ENCODE data around the gene STX10. TPM values are rescaled to one million over a fixed set of nuclear protein-coding genes. Genes with fewer than 3 reads are reported as not detected.

STX10 gene
- total and polyA plus RNA-seq, 9 of the 15 experiments (the other 6 are each of a cell fraction or from before 2014, with no cell fraction given), result 0.51 to 66.3 (median 31.0) TPM

DNA sequence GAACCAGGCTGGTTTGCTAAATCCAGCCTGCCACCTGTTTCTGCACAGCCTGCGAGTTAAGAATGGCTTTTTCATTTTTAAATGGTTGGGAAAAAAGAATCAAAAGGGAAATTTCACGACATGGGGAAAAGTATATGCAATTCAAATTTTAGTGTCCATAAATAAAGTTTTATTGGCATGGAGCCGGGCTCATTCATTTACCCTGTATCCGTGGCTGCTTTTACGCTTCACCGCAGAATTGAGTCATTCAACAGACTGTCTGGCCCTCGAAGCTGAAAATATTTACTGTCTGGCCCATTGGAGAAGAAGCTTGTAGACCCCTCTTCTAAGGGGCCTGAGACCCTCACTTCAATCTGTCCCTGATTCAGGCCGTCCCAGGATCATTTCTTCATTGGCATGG, 26.2 kb upstream of the STX10 start:
- no peak overlapping the region for H3K4me2 ChIP-seq (ENCODE audit: insufficient read depth, low read length)
- no peak overlapping the region for H3K4me3 ChIP-seq
- WGBS (ENCODE audit: insufficient coverage, low coverage, missing lambda C conversion rate), result 50% methylated on average over 8 of the region's 8 CpGs
- H3K9ac ChIP-seq (ENCODE audit: insufficient read depth in 1 of 2, low read depth in 2 of 2, low read length in 2 of 2), result no peak overlapping the region
- BruUV-seq (replicated peaks), result no TSS peak
- H2AFZ ChIP-seq (ENCODE audit: low read depth, low read length), result no peak overlapping the region
- FAIRE-seq, result no peak
- ATAC-seq, result no peak
- no peak overlapping the region for H3K27ac ChIP-seq (ENCODE audit: extremely low read depth, low read depth, low read length)
- no peaks in the 10 kb centered on the region for H3K9me1 ChIP-seq (ENCODE audit: control insufficient read depth, insufficient read depth, low read length)
- ChIA-PET CTCF (ENCODE audit: low intra/inter-chr PET ratio) (no interaction called here), POLR2A (interaction anchor here (0.9 to 2.1 kb wide), 3 partner anchors 11 to 21 kb away, joined by 3 to 8 read pairs (median 3); no protein-coding TSS in a partner anchor)
- no peak for TF ChIP-seq SETDB1 (IDR thresholded peaks at IDR 0.05; ENCODE audit: low read length)
- TF ChIP-seq, protein P1, sequence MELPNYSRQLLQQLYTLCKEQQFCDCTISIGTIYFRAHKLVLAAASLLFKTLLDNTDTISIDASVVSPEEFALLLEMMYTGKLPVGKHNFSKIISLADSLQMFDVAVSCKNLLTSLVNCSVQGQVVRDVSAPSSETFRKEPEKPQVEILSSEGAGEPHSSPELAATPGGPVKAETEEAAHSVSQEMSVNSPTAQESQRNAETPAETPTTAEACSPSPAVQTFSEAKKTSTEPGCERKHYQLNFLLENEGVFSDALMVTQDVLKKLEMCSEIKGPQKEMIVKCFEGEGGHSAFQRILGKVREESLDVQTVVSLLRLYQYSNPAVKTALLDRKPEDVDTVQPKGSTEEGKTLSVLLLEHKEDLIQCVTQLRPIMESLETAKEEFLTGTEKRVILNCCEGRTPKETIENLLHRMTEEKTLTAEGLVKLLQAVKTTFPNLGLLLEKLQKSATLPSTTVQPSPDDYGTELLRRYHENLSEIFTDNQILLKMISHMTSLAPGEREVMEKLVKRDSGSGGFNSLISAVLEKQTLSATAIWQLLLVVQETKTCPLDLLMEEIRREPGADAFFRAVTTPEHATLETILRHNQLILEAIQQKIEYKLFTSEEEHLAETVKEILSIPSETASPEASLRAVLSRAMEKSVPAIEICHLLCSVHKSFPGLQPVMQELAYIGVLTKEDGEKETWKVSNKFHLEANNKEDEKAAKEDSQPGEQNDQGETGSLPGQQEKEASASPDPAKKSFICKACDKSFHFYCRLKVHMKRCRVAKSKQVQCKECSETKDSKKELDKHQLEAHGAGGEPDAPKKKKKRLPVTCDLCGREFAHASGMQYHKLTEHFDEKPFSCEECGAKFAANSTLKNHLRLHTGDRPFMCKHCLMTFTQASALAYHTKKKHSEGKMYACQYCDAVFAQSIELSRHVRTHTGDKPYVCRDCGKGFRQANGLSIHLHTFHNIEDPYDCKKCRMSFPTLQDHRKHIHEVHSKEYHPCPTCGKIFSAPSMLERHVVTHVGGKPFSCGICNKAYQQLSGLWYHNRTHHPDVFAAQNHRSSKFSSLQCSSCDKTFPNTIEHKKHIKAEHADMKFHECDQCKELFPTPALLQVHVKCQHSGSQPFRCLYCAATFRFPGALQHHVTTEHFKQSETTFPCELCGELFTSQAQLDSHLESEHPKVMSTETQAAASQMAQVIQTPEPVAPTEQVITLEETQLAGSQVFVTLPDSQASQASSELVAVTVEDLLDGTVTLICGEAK (IDR thresholded peaks at IDR 0.05), result peak; percentile 78
- TF ChIP-seq, protein P1 (CRISPR knock-in tag; IDR thresholded peaks at IDR 0.05), result no peak
- H4K20me1 ChIP-seq (replicated peaks; ENCODE audit: control insufficient read depth, insufficient read depth, low read length), result no peaks in the 10 kb centered on the region
- intact Hi-C loops (cut with micrococcal nuclease) (no loop called here), in situ Hi-C loops (cut with MboI) (no loop called here)
- no peaks in the 10 kb centered on the region for H3K36me3 ChIP-seq (ENCODE audit: control insufficient read depth, insufficient read depth, low read length)
- H3K27me3 ChIP-seq (ENCODE audit: control insufficient read depth in 2 of 2, insufficient read depth in 2 of 2, low read length in 2 of 2), result no peaks in the 10 kb centered on the region
- no peaks in the 10 kb centered on the region for H3K79me2 ChIP-seq (ENCODE audit: control insufficient read depth, insufficient read depth, low read length)
- H3K9me3 ChIP-seq (replicated peaks; ENCODE audit: control insufficient read depth, insufficient read depth, low read depth, low read length), result no peaks in the 10 kb centered on the region
- no peak for DNase-seq (ENCODE audit: extremely low read depth in 1 of 4, low spot score in 3 of 4)
- H3K4me1 ChIP-seq (replicated peaks in 1 of 2; ENCODE audit: control insufficient read depth in 2 of 2, insufficient read depth in 2 of 2, low read length in 2 of 2), result peaks cover 8 to 19% of the 10 kb centered on the region in 2 experiments; a peak in 3 of 5 replicates

Measured in K562 (cell line).